ENCODE data around the gene CFAP161.

GRCh38 chr15:81197255-81197630, 63.2 kb downstream of the CFAP161 start:
- no peak for TF ChIP-seq CTCF (IDR thresholded peaks at IDR 0.05; ENCODE audit: low read depth, low read length, missing input control)
- no peak for TF ChIP-seq TAF1 (conservative IDR thresholded peaks at IDR 0.05)
- TF ChIP-seq EGR1 (IDR thresholded peaks at IDR 0.05; ENCODE audit: low read depth in 2 of 2): no peak
- TF ChIP-seq RAD21 (IDR thresholded peaks at IDR 0.05): no peak
- TF ChIP-seq FOXA2 (IDR thresholded peaks at IDR 0.05): no peak
- no peak for TF ChIP-seq HNF4A (conservative IDR thresholded peaks at IDR 0.05)
- TF ChIP-seq ZBTB33 (IDR thresholded peaks at IDR 0.05): no peak
- no peak for TF ChIP-seq SP1 (IDR thresholded peaks at IDR 0.05)
- TF ChIP-seq MAX (IDR thresholded peaks at IDR 0.05): no peak
- TF ChIP-seq RXRA (IDR thresholded peaks at IDR 0.05): no peak
- no peak for TF ChIP-seq GABPA (IDR thresholded peaks at IDR 0.05 in 1 of 2, conservative IDR thresholded peaks at IDR 0.05 in 1 of 2)
- TF ChIP-seq JUND (IDR thresholded peaks at IDR 0.05): no peak
- no peak for TF ChIP-seq ATF3 (IDR thresholded peaks at IDR 0.05)
- no peak for TF ChIP-seq FOXA1 (IDR thresholded peaks at IDR 0.05)

All from liver (tissue), 3 donors.